WTC11 (cell line): ENCODE measurements around the gene IFNA21. TPM values are rescaled to one million over a fixed set of nuclear protein-coding genes. Genes with fewer than 3 reads are reported as not detected.

Experiments used
- ATAC-seq: fragments of 200-7000 bp; cut with Tn5 transposase; 2 replicates; pipeline ENCODE4 v1.10.0; 2021; ENCODE audit warnings: mild to moderate bottlenecking, moderate library complexity
- CTCF ChIA-PET: fragments of 300-600 bp; sonication (Branson Sonifier 250); formaldehyde crosslinking; loops from one replicate; lab custom pipeline; 2021; ENCODE audit warnings: antibody characterized with exemption; lab: Charles Lee
- POLR2A ChIA-PET: fragments of 350-600 bp; sonication (Branson Sonifier 250); formaldehyde crosslinking; loops from one replicate; lab custom pipeline; 2021; ENCODE audit warnings: antibody characterized with exemption; lab: Charles Lee
- DNase-seq: peaks from one replicate; pipeline ENCODE4 v3.0.0; 2021; ENCODE audit warnings: low spot score
- H3K27ac Mint-ChIP-seq: 2 replicates; pipeline ENCODE4 v1.8.0; 2021; ENCODE audit warnings: mixed read lengths
- H3K27me3 Mint-ChIP-seq: 2 replicates; pipeline ENCODE4 v1.8.0; 2021; ENCODE audit warnings: low read depth, mild to moderate bottlenecking, moderate library complexity, mixed read lengths
- H3K36me3 Mint-ChIP-seq: 2 replicates; pipeline ENCODE4 v1.8.0; 2021; ENCODE audit warnings: mixed read lengths
- H3K4me1 Mint-ChIP-seq: 2 replicates; pipeline ENCODE4 v1.8.0; 2022; ENCODE audit warnings: mixed read lengths
- H3K4me3 Mint-ChIP-seq: 2 replicates; pipeline ENCODE4 v1.8.0; 2021; ENCODE audit warnings: mild to moderate bottlenecking, moderate library complexity, mixed read lengths
- H3K9me3 Mint-ChIP-seq: 2 replicates; pipeline ENCODE4 v1.8.0; 2021; ENCODE audit warnings: mixed read lengths
- AR ChIP-seq: fragments of 250-450 bp; sonication (Bioruptor Pico); IDR thresholded peaks from 2 replicates; pipeline ENCODE4 v1.9.0; 2021; ENCODE audit warnings: mild to moderate bottlenecking
- ATF2 ChIP-seq: sonication (generic); formaldehyde crosslinking; IDR thresholded peaks from 2 replicates; pipeline ENCODE4 v1.8.1; 2022; ENCODE audit warnings: low read depth, missing genetic modification reagents, borderline replicate concordance
- CBFB ChIP-seq: sonication (generic); formaldehyde crosslinking; IDR thresholded peaks from 2 replicates; pipeline ENCODE4 v1.8.1; 2022; ENCODE audit warnings: mild to moderate bottlenecking, low read depth, missing genetic modification reagents
- CREB1 ChIP-seq: sonication (generic); formaldehyde crosslinking; IDR thresholded peaks from 2 replicates; pipeline ENCODE4 v1.8.0; 2023; ENCODE audit warnings: mild to moderate bottlenecking, missing genetic modification reagents
- E2F1 ChIP-seq: sonication (generic); formaldehyde crosslinking; IDR thresholded peaks from 2 replicates; pipeline ENCODE4 v1.8.0; 2022; ENCODE audit warnings: mild to moderate bottlenecking, missing genetic modification reagents
- ESRRA ChIP-seq: sonication (generic); formaldehyde crosslinking; IDR thresholded peaks from 2 replicates; pipeline ENCODE4 v1.8.1; 2022; ENCODE audit warnings: mild to moderate bottlenecking, missing genetic modification reagents, borderline replicate concordance
- ETV6 ChIP-seq: sonication (generic); formaldehyde crosslinking; IDR thresholded peaks from 2 replicates; pipeline ENCODE4 v1.8.1; 2022; ENCODE audit warnings: mild to moderate bottlenecking, missing genetic modification reagents
- FOXJ3 ChIP-seq: sonication (generic); formaldehyde crosslinking; IDR thresholded peaks from 2 replicates; pipeline ENCODE4 v1.9.0; 2021; ENCODE audit warnings: missing genetic modification reagents, mild to moderate bottlenecking, borderline replicate concordance
- GABPB1 ChIP-seq: sonication (generic); formaldehyde crosslinking; IDR thresholded peaks from 2 replicates; pipeline ENCODE4 v1.8.1; 2023; ENCODE audit warnings: mild to moderate bottlenecking, missing genetic modification reagents
- HMGA2 ChIP-seq: fragments of 250-450 bp; sonication (Bioruptor Pico); IDR thresholded peaks from 2 replicates; pipeline ENCODE4 v1.4.0; 2021; ENCODE audit warnings: mild to moderate bottlenecking, moderate library complexity
- HMGXB4 ChIP-seq: sonication (generic); formaldehyde crosslinking; IDR thresholded peaks from 2 replicates; pipeline ENCODE4 v1.8.1; 2023; ENCODE audit warnings: mild to moderate bottlenecking, moderate library complexity, missing genetic modification reagents
- JUN ChIP-seq: sonication (generic); formaldehyde crosslinking; IDR thresholded peaks from 2 replicates; pipeline ENCODE4 v1.8.0; 2023; ENCODE audit warnings: mild to moderate bottlenecking, missing genetic modification reagents
- NR3C1 ChIP-seq: sonication (generic); formaldehyde crosslinking; conservative IDR thresholded peaks from 2 replicates; pipeline ENCODE4 v1.8.1; 2023; ENCODE audit warnings: low read depth, mild to moderate bottlenecking, missing genetic modification reagents
- PREB ChIP-seq: sonication (generic); formaldehyde crosslinking; IDR thresholded peaks from 2 replicates; pipeline ENCODE4 v1.8.1; 2022; ENCODE audit warnings: mild to moderate bottlenecking, missing genetic modification reagents, moderate library complexity, borderline replicate concordance
- SMAD3 ChIP-seq: sonication (generic); formaldehyde crosslinking; IDR thresholded peaks from 2 replicates; pipeline ENCODE4 v1.8.0; 2022; ENCODE audit warnings: missing genetic modification reagents, mild to moderate bottlenecking, borderline replicate concordance
- TP53 ChIP-seq: sonication (generic); formaldehyde crosslinking; IDR thresholded peaks from 2 replicates; pipeline ENCODE4 v1.8.1; 2023; ENCODE audit warnings: mild to moderate bottlenecking, missing genetic modification reagents
- ZNF121 ChIP-seq: sonication (generic); formaldehyde crosslinking; IDR thresholded peaks from 2 replicates; pipeline ENCODE4 v1.8.0; 2023; ENCODE audit warnings: missing genetic modification reagents
- ZNF219 ChIP-seq: sonication (generic); formaldehyde crosslinking; IDR thresholded peaks from 2 replicates; pipeline ENCODE4 v1.8.0; 2023; ENCODE audit warnings: missing genetic modification reagents, mild to moderate bottlenecking, borderline replicate concordance
- ZNF425 ChIP-seq: fragments of 250-450 bp; sonication (Bioruptor Pico); conservative IDR thresholded peaks from 2 replicates; pipeline ENCODE4 v1.9.0; 2021; ENCODE audit warnings: mild to moderate bottlenecking
- ZNF671 ChIP-seq: fragments of 250-450 bp; sonication (Bioruptor Pico); IDR thresholded peaks from 2 replicates; pipeline ENCODE4 v1.8.0; 2021; ENCODE audit warnings: mild to moderate bottlenecking
- total RNA-seq: library from RNA; stranded (reverse); gene quantifications from 3 replicates; pipeline ENCODE4 v1.2.3, GENCODE V29; 2021

Gene IFNA21
- total RNA-seq, 1 experiment from 2014 or later = not detected

- TF ChIP-seq AR (CRISPR knock-in tag) (no peak), ATF2 (CRISPR knock-in tag) (no peak), PREB (no peak), ZNF121 (CRISPR knock-in tag) (no peak), ZNF219 (CRISPR knock-in tag) (no peak), TP53 (CRISPR knock-in tag) (no peak), GABPB1 (CRISPR knock-in tag) (no peak), ZNF425 (CRISPR knock-in tag) (no peak), E2F1 (CRISPR knock-in tag) (no peak), FOXJ3 (CRISPR knock-in tag) (no peak), HMGA2 (CRISPR knock-in tag) (no peak), NR3C1 (CRISPR knock-in tag) (no peak)
Measured at GRCh38 chr9:21153336-21154017, 13.0 kb downstream of the IFNA21 start (continued).

GRCh38 chr9:21144603-21145002, 21.9 kb downstream of the IFNA21 start:
- CTCF ChIA-PET = no interaction called here
- TF ChIP-seq CBFB (CRISPR knock-in tag) (no peak), GABPB1 (CRISPR knock-in tag) (no peak), AR (CRISPR knock-in tag) (no peak), HMGXB4 (no peak), JUN (no peak), ETV6 (CRISPR knock-in tag) (no peak), ZNF671 (CRISPR knock-in tag) (no peak), CREB1 (CRISPR knock-in tag) (no peak), SMAD3 (CRISPR knock-in tag) (no peak), ESRRA (CRISPR knock-in tag) (no peak), TP53 (CRISPR knock-in tag) (no peak)
- TF ChIP-seq, all 79 proteins: peak for 0
- no peaks in the 10 kb centered on the region for H3K36me3 Mint-ChIP-seq
- H3K27me3 Mint-ChIP-seq = no peaks in the 10 kb centered on the region
- DNase-seq (no peak), ATAC-seq (no peak)
- no peak overlapping the region for H3K4me3 Mint-ChIP-seq
- H3K27ac Mint-ChIP-seq = no peak overlapping the region
- POLR2A ChIA-PET = no interaction called here
- no peaks in the 10 kb centered on the region for H3K4me1 Mint-ChIP-seq
- H3K9me3 Mint-ChIP-seq = peaks cover 22% of the 10 kb centered on the region
